Activated CD4-positive, alpha-beta T cell treated with anti-CD3 and anti-CD28 coated beads, Interleukin-2, amount 50 U/mL, for 24 hours (primary cell): ENCODE results near the gene WDFY2.

Experiments used
- DNase-seq, 2 donors: peaks; one replicate each; pipeline ENCODE4 v3.0.0-alpha.2; 2020; ENCODE audit warnings: low read depth in 1 of 2, low spot score in 1 of 2

Gene WDFY2

DNA sequence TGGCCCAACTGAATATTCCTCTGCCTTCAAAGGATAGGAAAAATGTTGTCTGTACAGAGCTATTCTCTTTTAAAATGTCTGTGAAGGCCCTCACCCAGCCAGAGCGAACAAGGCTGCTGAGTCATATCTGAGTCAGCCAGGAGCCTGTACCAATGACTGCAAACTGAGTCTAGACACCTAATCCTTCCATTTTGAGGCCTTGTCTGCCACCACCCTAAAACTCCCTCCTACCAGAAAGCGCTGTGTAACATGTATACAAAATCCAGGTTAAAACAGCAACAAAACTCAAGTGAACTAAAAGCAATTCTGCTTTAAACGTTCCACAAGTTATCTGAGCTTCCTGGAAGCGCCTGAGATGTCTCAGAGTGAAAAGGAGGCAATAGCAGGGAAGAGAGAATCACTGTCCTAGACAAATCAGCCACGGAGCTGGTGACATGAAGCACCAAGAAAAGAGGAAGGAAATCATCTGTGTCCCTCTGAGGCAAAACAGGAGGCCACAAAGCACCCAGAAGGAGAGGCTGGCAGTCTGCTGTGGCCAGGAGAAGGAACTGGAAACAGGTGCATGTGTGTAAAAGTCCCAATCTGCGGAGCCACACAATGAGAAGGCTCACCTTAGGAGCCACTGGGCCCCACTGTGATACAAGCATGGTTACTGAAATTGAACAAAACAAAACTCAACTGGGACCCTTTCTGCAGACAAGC, 209.5 kb downstream of the WDFY2 start:
- peak in 1 of 2 donors; percentile 72 for DNase-seq

GRCh38 chr13:51794964-51795363, 210.7 kb downstream of the WDFY2 start:
- DNase-seq, result no peak

- DNase-seq, result no peak
Observed at GRCh38 chr13:51795419-51795818, 211.2 kb downstream of the WDFY2 start.

- DNase-seq, result no peak
Observed at GRCh38 chr13:51796546-51796945, 212.3 kb downstream of the WDFY2 start.

- DNase-seq, result peak in 1 of 2 donors; percentile 64
Observed at GRCh38 chr13:51797664-51798488, 213.6 kb downstream of the WDFY2 start.

GRCh38 chr13:51799261-51799660, 215.0 kb downstream of the WDFY2 start:
- DNase-seq, result no peak

DNA sequence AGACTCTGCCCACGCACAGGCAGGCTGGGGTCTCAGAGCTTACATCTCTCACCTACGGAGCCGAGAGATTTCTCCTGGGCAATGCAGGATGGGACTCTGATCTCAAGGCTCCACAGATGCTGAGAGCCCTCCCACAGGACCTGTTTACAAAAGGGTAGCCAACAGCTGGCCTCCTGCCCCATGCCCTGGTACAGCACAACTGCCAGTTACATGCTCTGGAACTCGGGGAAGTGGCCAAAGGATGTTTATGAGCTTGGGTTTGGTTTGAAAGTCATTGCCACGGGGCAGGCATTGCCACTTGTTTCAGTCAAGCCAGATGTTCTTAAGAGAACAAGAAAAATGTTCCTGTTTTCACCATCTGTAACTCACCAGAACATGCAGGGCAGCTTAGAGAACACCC, 216.2 kb downstream of the WDFY2 start:
- no peak for DNase-seq

GRCh38 chr13:51801631-51802099, 217.4 kb downstream of the WDFY2 start:
- DNase-seq, result no peak

- no peak for DNase-seq
Observed at GRCh38 chr13:51802631-51803418, 218.6 kb downstream of the WDFY2 start.

DNA sequence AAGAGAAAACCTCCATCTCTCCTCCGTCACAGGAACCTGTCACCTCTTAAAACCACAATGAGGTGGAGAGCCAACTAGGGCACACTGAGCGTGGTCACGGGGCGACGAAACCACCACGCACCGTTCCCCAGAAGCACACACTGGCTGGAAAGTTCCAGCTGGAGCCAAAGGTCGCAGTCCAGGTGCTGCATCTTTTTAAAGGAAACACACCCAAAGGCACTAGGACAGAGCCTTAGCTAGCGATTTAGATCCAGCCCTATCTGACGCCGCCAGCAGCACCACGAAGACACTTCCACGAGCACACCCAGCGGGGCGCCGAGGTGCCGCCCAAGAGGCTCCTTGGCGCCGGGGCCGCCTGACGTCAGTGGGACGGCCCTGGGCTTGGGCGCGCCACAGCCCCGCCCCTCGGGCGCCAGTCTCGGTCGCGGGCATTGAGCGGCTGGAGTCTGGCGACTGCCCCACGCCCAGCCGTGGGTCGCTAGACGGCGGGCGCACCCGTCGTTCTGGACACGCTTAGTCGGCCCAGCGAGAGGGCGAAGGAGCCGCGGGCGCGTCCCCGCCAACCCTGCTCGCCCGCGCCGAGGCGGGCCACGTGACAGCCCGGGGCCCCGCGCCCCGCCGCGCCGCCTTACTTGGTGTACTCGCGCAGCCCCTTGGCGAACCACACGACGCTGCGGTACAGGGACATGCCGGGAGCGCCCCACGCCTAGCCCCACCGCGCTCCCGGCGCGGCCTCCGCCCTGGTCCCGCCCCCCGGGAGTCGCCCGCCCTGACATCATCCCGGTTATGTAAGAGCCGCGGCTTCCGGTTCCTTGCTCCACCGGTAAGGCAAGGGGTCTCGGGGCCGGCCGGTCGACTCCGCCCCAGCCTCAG, 219.4 kb downstream of the WDFY2 start, which contains the start of gene DHRS12:
DHRS12 (minus strand) TSS at position 742 of the 873 bp plus-strand sequence. CDS start 4,504 bp downstream, outside the sequence.
- peak; percentile 68 to 75 for DNase-seq

DNA sequence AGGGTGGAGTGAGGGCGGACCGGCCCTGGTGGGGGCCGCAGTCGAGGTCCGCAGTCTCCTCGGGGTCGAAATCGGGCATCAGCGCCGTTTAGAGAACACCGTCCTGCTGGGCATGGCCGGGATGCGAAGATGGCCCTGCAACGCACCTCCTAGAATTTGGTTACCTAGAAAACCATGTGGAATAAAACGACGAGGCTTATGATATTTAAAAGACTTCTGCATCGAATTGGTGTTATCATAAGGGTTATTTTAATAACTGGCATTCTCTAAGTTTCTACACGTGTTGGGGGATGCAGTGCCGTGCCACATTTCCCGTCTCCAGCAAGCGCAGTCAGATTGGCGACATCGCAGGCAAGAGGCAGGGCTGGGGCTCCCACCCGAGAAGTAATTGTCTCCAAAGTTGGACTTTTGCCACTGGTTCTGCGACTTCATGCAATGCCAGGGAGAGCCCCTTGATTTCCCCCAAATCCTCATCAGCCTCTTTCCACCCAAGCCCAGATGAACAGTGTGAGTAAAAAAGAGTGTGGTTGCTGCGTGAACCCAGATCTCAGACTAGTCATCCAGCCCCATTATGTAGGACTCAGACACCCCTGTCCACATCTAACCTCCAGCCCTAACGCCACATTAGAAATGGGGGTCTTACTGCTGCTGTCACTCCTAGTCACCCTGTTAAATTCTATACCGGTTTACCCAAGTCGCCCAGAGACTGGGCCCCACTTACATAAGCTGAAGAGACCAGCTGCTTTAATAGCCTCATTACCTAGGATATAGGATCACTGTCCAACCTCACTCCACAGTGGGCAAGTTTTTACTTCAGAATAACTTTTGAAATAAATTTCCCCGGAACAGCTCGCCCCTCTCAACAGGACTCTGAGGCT, 220.3 kb downstream of the WDFY2 start:
- no peak for DNase-seq

DNA sequence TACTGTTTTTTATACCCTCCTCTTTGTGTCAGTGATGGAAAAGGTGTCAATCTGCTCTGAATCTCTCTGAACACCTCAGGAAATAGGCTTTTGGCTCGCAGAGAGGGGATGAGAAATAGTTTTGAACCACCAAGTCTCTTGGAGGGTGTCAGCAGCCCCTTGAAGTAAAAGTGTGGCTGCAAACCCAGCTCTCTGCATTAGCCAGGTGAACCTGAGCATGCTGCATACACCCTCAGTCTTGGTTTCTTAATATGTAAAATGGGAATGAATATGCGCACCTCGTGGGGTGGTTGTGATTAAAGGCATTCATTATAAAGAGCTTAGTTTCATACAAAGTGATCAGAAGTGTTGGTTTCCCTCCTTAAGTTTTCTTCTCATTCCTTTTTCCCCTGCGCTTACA, 221.1 kb downstream of the WDFY2 start:
- DNase-seq, result no peak

GRCh38 chr13:51805925-51806324, 221.7 kb downstream of the WDFY2 start:
- no peak for DNase-seq

GRCh38 chr13:51806566-51806965, 222.3 kb downstream of the WDFY2 start:
- no peak for DNase-seq

GRCh38 chr13:51807041-51807440, 222.8 kb downstream of the WDFY2 start:
- DNase-seq, result no peak

DNA sequence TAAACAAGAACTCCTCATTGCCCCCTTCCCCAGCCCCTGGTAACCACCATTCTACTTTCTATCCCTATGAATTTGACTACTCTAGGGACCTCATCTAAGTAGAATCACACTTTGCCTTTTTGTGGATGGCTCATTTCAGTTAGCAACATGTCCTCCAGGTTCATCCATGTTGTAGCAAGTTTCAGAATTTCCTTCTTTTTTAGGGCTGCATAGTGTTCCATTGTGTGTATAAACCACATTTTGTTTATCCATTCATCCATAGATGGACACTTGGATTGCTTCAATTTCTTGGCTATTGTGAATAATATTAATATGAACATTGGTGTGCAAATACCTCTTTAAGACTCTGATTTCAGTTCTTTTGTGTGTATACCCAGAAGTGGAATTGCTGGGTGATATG, 224.5 kb downstream of the WDFY2 start:
- no peak for DNase-seq

DNA sequence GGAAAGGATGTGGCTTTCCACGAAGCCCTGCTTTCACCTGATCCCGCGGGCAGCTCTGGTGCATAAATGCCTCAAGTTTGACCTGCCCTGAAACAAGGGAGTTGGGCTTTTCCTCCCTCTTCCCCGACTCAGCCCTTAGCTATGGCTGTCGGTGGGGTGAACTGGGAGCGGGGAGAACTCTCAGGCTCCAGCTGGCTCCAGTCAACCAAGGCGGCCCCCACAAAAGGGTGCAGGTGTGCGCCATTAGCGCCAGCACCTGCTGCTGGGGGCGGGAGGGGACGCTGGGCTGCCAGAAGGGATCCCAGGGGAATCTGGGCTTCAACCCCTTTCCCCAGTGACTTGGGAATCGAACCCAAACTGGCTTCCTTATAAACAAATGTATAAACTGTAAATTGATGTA, 226.8 kb downstream of the WDFY2 start:
- no peak for DNase-seq

DNA sequence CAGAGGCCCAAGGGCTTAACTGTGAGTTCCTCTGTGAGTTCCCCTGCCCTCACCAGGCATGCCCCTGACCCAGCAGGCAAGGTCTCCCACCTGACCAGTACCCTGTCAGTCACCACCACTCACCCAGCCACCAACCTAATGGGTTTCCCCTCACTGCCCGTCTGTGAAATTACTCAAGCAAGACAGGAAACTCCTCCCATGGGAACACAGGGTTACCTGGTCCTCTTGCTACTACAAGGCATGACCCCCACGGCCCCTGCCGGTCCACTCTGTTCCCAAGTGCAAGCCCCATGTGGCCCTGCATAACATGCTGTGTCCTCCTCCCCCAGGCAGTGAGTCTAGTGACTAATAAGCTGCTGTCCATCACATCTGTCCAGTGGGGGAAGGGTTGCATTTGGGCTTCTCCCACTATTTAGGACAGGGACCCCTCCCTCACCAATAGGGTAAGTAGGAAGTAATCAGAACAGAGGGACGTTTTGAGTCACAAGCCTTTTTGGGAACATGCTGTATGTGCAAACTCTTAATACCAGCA, 227.7 kb downstream of the WDFY2 start:
- no peak for DNase-seq

GRCh38 chr13:51814071-51814470, 229.8 kb downstream of the WDFY2 start:
- no peak for DNase-seq
